PC-3 (cell line): Measurements from ENCODE around the gene KRT82. TPM values are rescaled to one million over a fixed set of nuclear protein-coding genes. Genes with fewer than 3 reads are reported as not detected.

ENCODE experiments used
- ATAC-seq: fragments of 200-7000 bp; cut with Tn5 transposase; 2 replicates; pipeline ENCODE4 v1.9.1; 2020; ENCODE audit warnings: mild to moderate bottlenecking, moderate library complexity
- BruUV-seq: library from RNA; stranded (reverse); fragments of 400-500 nt; replicated peaks from 2 replicates; lab custom pipeline; 2021; lab: Mats Ljungman, UMichigan
- CTCF ChIA-PET: fragments of 300-600 bp; sonication (Branson Sonifier 250); formaldehyde crosslinking; loops from one replicate; lab custom pipeline; 2022; ENCODE audit warnings: antibody characterized with exemption; lab: Charles Lee
- POLR2A ChIA-PET: fragments of 300-600 bp; sonication (Branson Sonifier 250); formaldehyde crosslinking; loops from one replicate; lab custom pipeline; 2022; ENCODE audit warnings: antibody characterized with exemption; ENCODE audit not compliant: unreplicated experiment; lab: Charles Lee
- DNase-seq: peaks from one replicate; pipeline ENCODE4 v3.0.0-alpha.2; 2015
- H2AFZ ChIP-seq: fragments of 300-600 bp; sonication (generic); 2 replicates; pipeline ENCODE4 v1.6.0; 2016; ENCODE audit warnings: antibody characterized with exemption, low read length
- H3F3A ChIP-seq: fragments of 300-600 bp; sonication (generic); one replicate; pipeline ENCODE4 v1.6.0; 2017; ENCODE audit warnings: antibody characterized with exemption, low read length, control low read depth, mild to moderate bottlenecking; ENCODE audit not compliant: unreplicated experiment
- H3K27ac ChIP-seq: fragments of 300-600 bp; sonication (generic); 2 replicates; pipeline ENCODE4 v1.5.1; 2016; ENCODE audit warnings: mild to moderate bottlenecking, low read length
- H3K27me3 ChIP-seq: fragments of 300-600 bp; sonication (generic); 2 replicates; pipeline ENCODE4 v1.6.1; 2016; ENCODE audit warnings: low read length, mixed read lengths
- H3K36me3 ChIP-seq: fragments of 300-600 bp; sonication (generic); 2 replicates; pipeline ENCODE4 v1.6.1; 2016; ENCODE audit warnings: low read depth, mixed run types, low read length, mixed read lengths
- H3K4me1 ChIP-seq: fragments of 300-600 bp; sonication (generic); 2 replicates; pipeline ENCODE4 v1.5.1; 2016; ENCODE audit warnings: low read length; ENCODE audit not compliant: insufficient read depth
- H3K4me2 ChIP-seq: fragments of 300-600 bp; sonication (generic); 2 replicates; pipeline ENCODE4 v1.6.0; 2016; ENCODE audit warnings: low read length
- H3K4me3 ChIP-seq: fragments of 300-600 bp; sonication (generic); 2 replicates; pipeline ENCODE4 v1.5.1; 2016; ENCODE audit warnings: mild to moderate bottlenecking, low read length, mixed read lengths
- H3K79me2 ChIP-seq: fragments of 300-600 bp; sonication (generic); 2 replicates; pipeline ENCODE4 v1.6.1; 2017; ENCODE audit warnings: low read length, mixed read lengths
- H3K9ac ChIP-seq: fragments of 300-600 bp; sonication (generic); 2 replicates; pipeline ENCODE4 v1.6.0; 2016; ENCODE audit warnings: mild to moderate bottlenecking, low read length
- H3K9me2 ChIP-seq: fragments of 300-600 bp; sonication (generic); replicated peaks from 2 replicates; pipeline ENCODE4 v1.6.1; 2016; ENCODE audit warnings: mixed run types, low read length, mixed read lengths
- H3K9me3 ChIP-seq: fragments of 300-600 bp; sonication (generic); 2 replicates; pipeline ENCODE4 v1.6.1; 2016; ENCODE audit warnings: low read length, mixed read lengths
- H4K20me1 ChIP-seq: fragments of 300-600 bp; sonication (generic); 2 replicates; pipeline ENCODE4 v1.6.1; 2016; ENCODE audit warnings: low read length, mixed read lengths
- CTCF ChIP-seq: fragments of 300-600 bp; sonication (generic); conservative IDR thresholded peaks from 2 replicates; pipeline ENCODE4 v1.5.1; 2017; ENCODE audit warnings: antibody characterized with exemption, low read depth, mild to moderate bottlenecking, low read length
- EZH2 ChIP-seq: fragments of 300-600 bp; sonication (generic); IDR thresholded peaks from one replicate; pipeline ENCODE4 v1.6.1; 2017; ENCODE audit warnings: antibody characterized with exemption, mild to moderate bottlenecking, low read length; ENCODE audit not compliant: unreplicated experiment
- EZH2phosphoT487 ChIP-seq: fragments of 300-600 bp; sonication (generic); IDR thresholded peaks from 2 replicates; pipeline ENCODE4 v1.6.1; 2018; ENCODE audit warnings: mild to moderate bottlenecking, antibody characterized with exemption, low read length, borderline replicate concordance
- intact Hi-C: fragments of 100-400 bp; cut with micrococcal nuclease; formaldehyde crosslinking; loops from 2 replicates; pipeline ENCODE4 v1.9.0; 2023
- total RNA-seq: library from RNA; depleted of rRNA; stranded (reverse); fragments of >200 nt; gene quantifications from 2 replicates; pipeline ENCODE4 v1.2.3, GENCODE V29; 2014

The KRT82 gene
- total RNA-seq, 1 experiment from 2014 or later, result 0.29 TPM

- Histone ChIP-seq H3K27ac (no peak overlapping the region), H3F3A (peaks cover 36% of the 10 kb centered on the region), H3K9ac (no peak overlapping the region), H3K27me3 (no peaks in the 10 kb centered on the region), H3K79me2 (no peaks in the 10 kb centered on the region), H3K4me2 (no peak overlapping the region), H2AFZ (no peak overlapping the region), H3K4me1 (peaks cover 96% of the 10 kb centered on the region), H3K4me3 (no peak overlapping the region), H3K36me3 (no peaks in the 10 kb centered on the region), H3K9me2 (no peaks in the 10 kb centered on the region), H4K20me1 (no peaks in the 10 kb centered on the region), H3K9me3 (no peaks in the 10 kb centered on the region)
- ChIA-PET CTCF (no interaction called here), POLR2A (no interaction called here)
- BruUV-seq, result no TSS peak
- DNase-seq (no peak), ATAC-seq (no peak)
- intact Hi-C loops, result no loop called here
- TF ChIP-seq EZH2, result no peak
- TF ChIP-seq CTCF, result no peak
These were observed 32.5 kb upstream of the KRT82 start for GRCh38 chr12:52438305-52439301.

GRCh38 chr12:52437508-52437907, 31.4 kb upstream of the KRT82 start:
- H2AFZ ChIP-seq, result no peak overlapping the region
- no peaks in the 10 kb centered on the region for H3K27me3 ChIP-seq
- H3K9me2 ChIP-seq, result no peaks in the 10 kb centered on the region
- DNase-seq (no peak), ATAC-seq (no peak)
- H3K36me3 ChIP-seq, result no peaks in the 10 kb centered on the region
- H3K27ac ChIP-seq, result peak overlapping the region; percentile 93
- no TSS peak for BruUV-seq
- H3K4me3 ChIP-seq, result no peak overlapping the region
- H3K9me3 ChIP-seq, result no peaks in the 10 kb centered on the region
- TF ChIP-seq EZH2phosphoT487, result no peak
- no peak for TF ChIP-seq EZH2
- TF ChIP-seq CTCF, result no peak
- POLR2A ChIA-PET, result no interaction called here
- intact Hi-C loops, result no loop called here
- H3K79me2 ChIP-seq, result no peaks in the 10 kb centered on the region
- H3K4me2 ChIP-seq, result no peak overlapping the region
- CTCF ChIA-PET, result no interaction called here
- H3K9ac ChIP-seq, result peak overlapping the region; percentile 74; the same call in 1 of the 2 replicates
- peaks cover 31% of the 10 kb centered on the region for H3F3A ChIP-seq
- H4K20me1 ChIP-seq, result no peaks in the 10 kb centered on the region
- peaks cover 88% of the 10 kb centered on the region for H3K4me1 ChIP-seq
